Hepatocyte (in vitro differentiated cells): Measurements from ENCODE around the gene PAF1. TPM values are rescaled to one million over a fixed set of nuclear protein-coding genes. Genes with fewer than 3 reads are reported as not detected.

Experiments used
- DNase-seq: peaks from one replicate; pipeline ENCODE4 v3.0.0-alpha.2; 2016; ENCODE audit warnings: low spot score
- H2AFZ ChIP-seq: fragments of 200-600 bp; sonication (generic); 2 replicates; pipeline ENCODE4 v1.6.0; 2016; ENCODE audit warnings: antibody characterized with exemption, mild to moderate bottlenecking
- H3K27ac ChIP-seq: fragments of 200-600 bp; sonication (generic); 2 replicates; pipeline ENCODE4 v1.5.1; 2016; ENCODE audit warnings: mild to moderate bottlenecking
- H3K27me3 ChIP-seq: fragments of 200-600 bp; sonication (generic); 2 replicates; pipeline ENCODE4 v1.6.1; 2016
- H3K36me3 ChIP-seq: fragments of 200-600 bp; sonication (generic); replicated peaks from 2 replicates; pipeline ENCODE4 v1.5.1; 2016; ENCODE audit warnings: low read depth; ENCODE audit not compliant: insufficient read depth
- H3K4me1 ChIP-seq: fragments of 200-600 bp; sonication (generic); 2 replicates; pipeline ENCODE4 v1.5.1; 2016; ENCODE audit warnings: mild to moderate bottlenecking, moderate library complexity; ENCODE audit not compliant: insufficient read depth
- H3K4me2 ChIP-seq: fragments of 200-600 bp; sonication (generic); 2 replicates; pipeline ENCODE4 v1.6.0; 2016
- H3K4me3 ChIP-seq: fragments of 200-600 bp; sonication (generic); 2 replicates; pipeline ENCODE4 v1.5.1; 2016; ENCODE audit warnings: mild to moderate bottlenecking
- H3K79me2 ChIP-seq: fragments of 200-600 bp; sonication (generic); 2 replicates; pipeline ENCODE4 v1.6.0; 2017; ENCODE audit warnings: mild to moderate bottlenecking
- H3K9me2 ChIP-seq: fragments of 200-600 bp; sonication (generic); replicated peaks from 2 replicates; pipeline ENCODE4 v1.6.0; 2017; ENCODE audit warnings: mild to moderate bottlenecking; ENCODE audit not compliant: insufficient read depth
- H3K9me3 ChIP-seq: fragments of 200-600 bp; sonication (generic); 2 replicates; pipeline ENCODE4 v1.5.1; 2016; ENCODE audit warnings: low read depth, mild to moderate bottlenecking
- H4K20me1 ChIP-seq: fragments of 200-600 bp; sonication (generic); 2 replicates; pipeline ENCODE4 v1.6.0; 2016; ENCODE audit warnings: mild to moderate bottlenecking; ENCODE audit not compliant: insufficient read depth, poor library complexity, severe bottlenecking
- EZH2 ChIP-seq: fragments of 200-600 bp; sonication (generic); IDR thresholded peaks from 2 replicates; pipeline ENCODE4 v1.6.1; 2016; ENCODE audit warnings: antibody characterized with exemption, mild to moderate bottlenecking, borderline replicate concordance
- EZH2phosphoT487 ChIP-seq: fragments of 200-600 bp; sonication (generic); IDR thresholded peaks from one replicate; pipeline ENCODE4 v1.6.1; 2018; ENCODE audit warnings: antibody characterized with exemption, mild to moderate bottlenecking, low read depth, moderate library complexity; ENCODE audit not compliant: unreplicated experiment, severe bottlenecking
- WGBS: methylation state at CpG from one replicate; pipeline ENCODE4 v1.1.6; 2016; ENCODE audit warnings: low lambda C conversion rate; ENCODE audit errors: missing lambda C conversion rate; 5-methylcytosine and 5-hydroxymethylcytosine counted together
- polyA plus RNA-seq: library from polyadenylated mRNA; unstranded; fragments of >200 nt; fragmentation: Nextera tagmentation; extraction: Ambion mirVana; gene quantifications from 2 replicates; pipeline ENCODE4 v1.2.1, GENCODE V29; 2016
- total RNA-seq: library from RNA; depleted of rRNA; stranded (reverse); fragments of >200 nt; gene quantifications from 2 replicates; pipeline ENCODE4 v1.2.3, GENCODE V29; 2014
- TF ChIP-seq, protein P1 (sequence below): fragments of 200-600 bp; sonication (generic); IDR thresholded peaks from 2 replicates; pipeline ENCODE4 v1.5.1; 2016; ENCODE audit warnings: antibody characterized with exemption, mild to moderate bottlenecking; ENCODE audit not compliant: poor library complexity

Gene PAF1
- total and polyA plus RNA-seq, 2 experiments from 2014 or later: 30.4 to 54.4 TPM

DNA sequence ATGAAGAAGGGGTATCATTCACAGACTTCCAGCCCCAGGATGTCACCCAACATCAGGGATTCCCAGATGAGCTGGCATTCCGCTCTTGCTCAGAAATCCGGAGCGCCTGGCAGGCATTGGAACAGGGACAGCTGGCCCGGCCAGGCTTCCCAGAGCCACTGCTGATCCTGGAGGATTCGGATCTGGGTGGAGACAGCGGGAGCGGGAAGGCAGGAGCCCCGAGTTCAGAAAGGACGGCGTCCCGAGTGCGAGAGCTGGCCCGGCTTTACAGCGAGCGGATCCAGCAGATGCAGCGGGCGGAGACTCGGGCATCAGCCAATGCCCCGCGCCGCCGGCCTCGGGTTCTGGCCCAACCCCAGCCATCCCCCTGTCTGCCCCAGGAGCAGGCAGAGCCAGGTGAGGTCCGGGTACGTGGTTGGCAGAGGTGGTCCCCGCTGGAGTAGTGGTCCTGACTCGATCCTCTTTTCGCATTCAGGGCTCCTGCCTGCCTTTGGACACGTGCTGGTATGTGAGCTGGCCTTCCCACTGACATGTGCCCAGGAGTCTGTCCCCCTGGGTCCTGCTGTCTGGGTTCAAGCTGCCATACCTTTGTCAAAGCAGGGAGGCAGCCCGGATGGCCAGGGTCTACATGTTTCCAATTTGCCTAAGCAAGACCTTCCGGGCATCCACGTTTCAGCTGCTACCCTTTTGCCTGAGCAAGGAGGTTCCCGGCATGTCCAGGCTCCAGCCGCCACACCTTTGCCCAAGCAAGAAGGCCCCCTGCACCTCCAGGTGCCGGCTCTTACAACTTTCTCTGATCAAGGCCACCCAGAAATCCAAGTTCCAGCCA lies 32.6 kb upstream of the PAF1 start:
- H3K9me3 ChIP-seq: no peaks in the 10 kb centered on the region
- H3K4me1 ChIP-seq: peaks cover 10% of the 10 kb centered on the region
- H2AFZ ChIP-seq: no peak overlapping the region
- no peak overlapping the region for H3K27ac ChIP-seq
- TF ChIP-seq EZH2phosphoT487 (no peak), EZH2 (no peak)
- TF ChIP-seq, protein P1, sequence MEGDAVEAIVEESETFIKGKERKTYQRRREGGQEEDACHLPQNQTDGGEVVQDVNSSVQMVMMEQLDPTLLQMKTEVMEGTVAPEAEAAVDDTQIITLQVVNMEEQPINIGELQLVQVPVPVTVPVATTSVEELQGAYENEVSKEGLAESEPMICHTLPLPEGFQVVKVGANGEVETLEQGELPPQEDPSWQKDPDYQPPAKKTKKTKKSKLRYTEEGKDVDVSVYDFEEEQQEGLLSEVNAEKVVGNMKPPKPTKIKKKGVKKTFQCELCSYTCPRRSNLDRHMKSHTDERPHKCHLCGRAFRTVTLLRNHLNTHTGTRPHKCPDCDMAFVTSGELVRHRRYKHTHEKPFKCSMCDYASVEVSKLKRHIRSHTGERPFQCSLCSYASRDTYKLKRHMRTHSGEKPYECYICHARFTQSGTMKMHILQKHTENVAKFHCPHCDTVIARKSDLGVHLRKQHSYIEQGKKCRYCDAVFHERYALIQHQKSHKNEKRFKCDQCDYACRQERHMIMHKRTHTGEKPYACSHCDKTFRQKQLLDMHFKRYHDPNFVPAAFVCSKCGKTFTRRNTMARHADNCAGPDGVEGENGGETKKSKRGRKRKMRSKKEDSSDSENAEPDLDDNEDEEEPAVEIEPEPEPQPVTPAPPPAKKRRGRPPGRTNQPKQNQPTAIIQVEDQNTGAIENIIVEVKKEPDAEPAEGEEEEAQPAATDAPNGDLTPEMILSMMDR: no peak
- no peak overlapping the region for H3K4me2 ChIP-seq
- no peaks in the 10 kb centered on the region for H3K36me3 ChIP-seq
- WGBS: 96% methylated on average over 33 of the region's 35 CpGs
- no peaks in the 10 kb centered on the region for H3K9me2 ChIP-seq
- DNase-seq: no peak
- H3K4me3 ChIP-seq: no peak overlapping the region
- no peaks in the 10 kb centered on the region for H4K20me1 ChIP-seq
- peaks cover 5% of the 10 kb centered on the region for H3K79me2 ChIP-seq
- no peaks in the 10 kb centered on the region for H3K27me3 ChIP-seq

DNA sequence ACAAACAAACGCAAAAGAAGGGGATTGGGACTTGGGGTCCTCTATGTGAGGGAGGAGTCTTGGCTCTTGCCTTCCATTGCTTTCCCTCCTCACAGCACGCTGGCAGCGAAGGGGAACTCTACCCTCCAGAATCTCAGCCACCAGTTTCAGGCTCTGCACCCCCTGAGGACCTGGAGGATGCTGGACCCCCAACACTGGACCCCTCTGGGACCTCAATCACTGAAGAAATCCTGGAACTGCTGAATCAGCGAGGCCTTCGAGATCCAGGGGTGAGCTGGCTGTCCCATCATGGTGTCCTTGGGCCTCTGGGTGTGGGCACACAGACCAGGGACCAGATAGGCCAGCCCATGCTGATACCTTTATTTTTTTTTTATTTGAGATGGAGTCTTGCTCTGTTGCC lies 31.1 kb upstream of the PAF1 start:
- no peak for TF ChIP-seq EZH2
- TF ChIP-seq EZH2phosphoT487: no peak
- TF ChIP-seq, protein P1: no peak
- H3K4me3 ChIP-seq: no peak overlapping the region
- no peaks in the 10 kb centered on the region for H4K20me1 ChIP-seq
- no peaks in the 10 kb centered on the region for H3K36me3 ChIP-seq
- H3K4me1 ChIP-seq: no peaks in the 10 kb centered on the region
- no peaks in the 10 kb centered on the region for H3K9me2 ChIP-seq
- no peak for DNase-seq
- H3K27ac ChIP-seq: no peak overlapping the region
- no peak overlapping the region for H3K4me2 ChIP-seq
- no peaks in the 10 kb centered on the region for H3K27me3 ChIP-seq
- H3K79me2 ChIP-seq: peaks cover 3% of the 10 kb centered on the region
- H2AFZ ChIP-seq: no peak overlapping the region
- H3K9me3 ChIP-seq: no peaks in the 10 kb centered on the region
- WGBS: 94% methylated on average over 5 of the region's 5 CpGs

DNA sequence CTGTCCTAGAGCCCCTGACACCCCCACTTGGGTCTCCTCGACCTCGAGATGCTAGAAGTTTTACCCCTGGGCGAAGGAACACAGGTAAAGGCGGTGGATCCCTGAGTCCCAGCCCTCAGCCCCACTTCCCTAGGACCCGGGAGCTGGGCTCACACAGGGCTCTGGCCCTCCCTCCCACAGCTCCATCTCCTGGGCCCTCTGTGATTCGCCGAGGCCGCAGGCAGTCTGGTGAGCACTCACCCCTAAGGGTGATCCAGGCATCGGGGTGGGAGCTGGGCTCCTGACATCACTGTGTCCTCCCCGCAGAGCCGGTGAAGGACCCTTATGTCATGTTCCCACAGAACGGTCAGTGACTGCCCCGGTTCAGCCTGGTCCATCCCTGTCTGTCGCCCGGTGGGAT lies 29.9 kb upstream of the PAF1 start:
- H3K27me3 ChIP-seq: no peaks in the 10 kb centered on the region
- no peaks in the 10 kb centered on the region for H3K36me3 ChIP-seq

More for the DNA sequence above, 29.9 kb upstream of the PAF1 start:
- Histone ChIP-seq H3K27ac (no peak overlapping the region), H3K9me2 (no peaks in the 10 kb centered on the region), H2AFZ (no peak overlapping the region), H3K4me3 (no peak overlapping the region), H3K4me2 (no peak overlapping the region), H4K20me1 (no peaks in the 10 kb centered on the region), H3K9me3 (no peaks in the 10 kb centered on the region), H3K4me1 (no peaks in the 10 kb centered on the region), H3K79me2 (peaks cover 12% of the 10 kb centered on the region)
- 96% methylated on average over 14 of the region's 15 CpGs for WGBS
- TF ChIP-seq, protein P1: no peak
- TF ChIP-seq EZH2 (no peak), EZH2phosphoT487 (no peak)
- no peak for DNase-seq
